ENCODE measurements around the gene AHCTF1. TPM values are rescaled to one million over a fixed set of nuclear protein-coding genes. Genes with fewer than 3 reads are reported as not detected.

The AHCTF1 gene
- total and polyA plus RNA-seq, 7 donors, result 3.7 to 61.8 (median 35.7) TPM

DNA sequence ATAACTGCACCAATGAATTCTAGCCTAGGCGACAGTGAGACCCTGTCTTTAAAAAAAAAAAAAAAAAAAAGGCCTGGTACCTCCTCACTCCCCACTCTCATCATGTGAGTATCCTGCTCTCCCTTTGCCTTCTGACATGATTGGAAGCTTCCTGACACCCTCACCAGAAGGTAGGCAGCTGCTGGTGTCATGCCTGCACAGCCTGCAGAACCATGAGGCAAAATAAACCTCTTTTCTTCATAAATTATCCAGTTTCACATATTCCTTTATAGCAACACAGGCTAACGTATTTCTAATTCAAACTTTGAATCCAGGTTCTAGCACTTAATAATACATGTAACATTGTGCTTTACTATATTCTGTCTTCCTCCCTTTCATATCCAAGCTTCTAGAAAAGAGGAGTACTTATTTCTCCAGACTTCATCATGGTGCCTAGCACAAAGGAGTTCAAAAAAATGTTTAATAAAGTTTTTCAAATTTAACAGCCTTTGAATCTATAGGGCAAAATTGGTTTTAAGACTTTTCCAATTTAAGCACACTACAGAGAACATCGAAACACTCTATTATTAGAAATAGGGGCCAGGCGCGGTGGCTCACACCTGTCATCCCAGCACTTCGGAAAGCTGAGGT is 5.6 kb downstream of the AHCTF1 start:
- WGBS, 2 donors, result 97% methylated on average over 6 of the region's 6 CpGs
- Histone ChIP-seq H3K27me3 (no peaks in the 10 kb centered on the region), H3K27ac (no peak overlapping the region), H3K4me3 (no peak overlapping the region), H3K36me3 (peaks cover 0 to 8% (median 0%) of the 10 kb centered on the region in 4 donors), H3K4me1 (peaks cover 0 to 60% (median 52%) of the 10 kb centered on the region in 4 donors), H3K9me3 (no peaks in the 10 kb centered on the region)
- TF ChIP-seq EP300 (IDR thresholded peaks at IDR 0.05), result no peak
- TF ChIP-seq, protein P1, sequence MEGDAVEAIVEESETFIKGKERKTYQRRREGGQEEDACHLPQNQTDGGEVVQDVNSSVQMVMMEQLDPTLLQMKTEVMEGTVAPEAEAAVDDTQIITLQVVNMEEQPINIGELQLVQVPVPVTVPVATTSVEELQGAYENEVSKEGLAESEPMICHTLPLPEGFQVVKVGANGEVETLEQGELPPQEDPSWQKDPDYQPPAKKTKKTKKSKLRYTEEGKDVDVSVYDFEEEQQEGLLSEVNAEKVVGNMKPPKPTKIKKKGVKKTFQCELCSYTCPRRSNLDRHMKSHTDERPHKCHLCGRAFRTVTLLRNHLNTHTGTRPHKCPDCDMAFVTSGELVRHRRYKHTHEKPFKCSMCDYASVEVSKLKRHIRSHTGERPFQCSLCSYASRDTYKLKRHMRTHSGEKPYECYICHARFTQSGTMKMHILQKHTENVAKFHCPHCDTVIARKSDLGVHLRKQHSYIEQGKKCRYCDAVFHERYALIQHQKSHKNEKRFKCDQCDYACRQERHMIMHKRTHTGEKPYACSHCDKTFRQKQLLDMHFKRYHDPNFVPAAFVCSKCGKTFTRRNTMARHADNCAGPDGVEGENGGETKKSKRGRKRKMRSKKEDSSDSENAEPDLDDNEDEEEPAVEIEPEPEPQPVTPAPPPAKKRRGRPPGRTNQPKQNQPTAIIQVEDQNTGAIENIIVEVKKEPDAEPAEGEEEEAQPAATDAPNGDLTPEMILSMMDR (IDR thresholded peaks at IDR 0.05), result no peak
- TF ChIP-seq POLR2AphosphoS5 (IDR thresholded peaks at IDR 0.05), result no peak
- no peak for TF ChIP-seq POLR2A (IDR thresholded peaks at IDR 0.05)
- DNase-seq, result no peak
- intact Hi-C loops (cut with DNase I), result no loop called here

- Histone ChIP-seq H3K9me3 (no peaks in the 10 kb centered on the region), H3K4me3 (no peak overlapping the region), H3K4me1 (peaks cover 0 to 48% (median 43%) of the 10 kb centered on the region in 4 donors), H3K27me3 (no peaks in the 10 kb centered on the region), H3K27ac (no peak overlapping the region), H3K36me3 (peaks cover 0 to 4% (median 0%) of the 10 kb centered on the region in 4 donors)
- intact Hi-C loops (cut with DNase I), result no loop called here
- 89 to 90% methylated on average over 3 of the region's 3 CpGs for WGBS, 2 donors
- DNase-seq, result no peak
- no peak for TF ChIP-seq POLR2A (IDR thresholded peaks at IDR 0.05)
- no peak for TF ChIP-seq EP300 (IDR thresholded peaks at IDR 0.05)
- TF ChIP-seq, protein P1 (IDR thresholded peaks at IDR 0.05), result no peak
- TF ChIP-seq POLR2AphosphoS5 (IDR thresholded peaks at IDR 0.05), result no peak
Measured at GRCh38 chr1:246923900-246924299, 7.8 kb downstream of the AHCTF1 start.

- no peaks in the 10 kb centered on the region for H3K9me3 ChIP-seq
- H3K36me3 ChIP-seq, result no peaks in the 10 kb centered on the region
- intact Hi-C loops (cut with DNase I), result no loop called here
- H3K27ac ChIP-seq, result no peak overlapping the region
- no peak for DNase-seq
- peaks cover 0 to 50% (median 41%) of the 10 kb centered on the region in 4 donors for H3K4me1 ChIP-seq
- no peaks in the 10 kb centered on the region for H3K27me3 ChIP-seq
- no peak overlapping the region for H3K4me3 ChIP-seq
- no peak for TF ChIP-seq POLR2A (IDR thresholded peaks at IDR 0.05)
- TF ChIP-seq POLR2AphosphoS5 (IDR thresholded peaks at IDR 0.05), result no peak
- no peak for TF ChIP-seq EP300 (IDR thresholded peaks at IDR 0.05)
- TF ChIP-seq, protein P1 (IDR thresholded peaks at IDR 0.05), result no peak
- 93 to 95% methylated on average over 5 of the region's 5 CpGs for WGBS, 2 donors
Measured at GRCh38 chr1:246923482-246923881, 8.3 kb downstream of the AHCTF1 start.

GRCh38 chr1:246921481-246921880 is 10.3 kb downstream of the AHCTF1 start:
- no peak overlapping the region for H3K4me3 ChIP-seq
- intact Hi-C loops (cut with DNase I), result no loop called here
- WGBS, 2 donors, result 89 to 91% methylated on average over 3 of the region's 3 CpGs
- TF ChIP-seq, protein P1 (IDR thresholded peaks at IDR 0.05), result no peak
- TF ChIP-seq EP300 (IDR thresholded peaks at IDR 0.05), result no peak
- no peak for TF ChIP-seq POLR2AphosphoS5 (IDR thresholded peaks at IDR 0.05)
- TF ChIP-seq POLR2A (IDR thresholded peaks at IDR 0.05), result no peak
- no peaks in the 10 kb centered on the region for H3K9me3 ChIP-seq
- H3K36me3 ChIP-seq, result peaks cover 0 to 12% (median 2%) of the 10 kb centered on the region in 4 donors
- H3K27ac ChIP-seq, result no peak overlapping the region
- no peaks in the 10 kb centered on the region for H3K27me3 ChIP-seq
- H3K4me1 ChIP-seq, result peaks cover 0 to 43% (median 36%) of the 10 kb centered on the region in 4 donors
- no peak for DNase-seq

Data from sigmoid colon (tissue), 7 donors.